Breast epithelium (tissue), 4 donors: ENCODE results near the gene PTPRH. TPM values are rescaled to one million over a fixed set of nuclear protein-coding genes. Genes with fewer than 3 reads are reported as not detected.

Experiments
- DNase-seq, 2 donors: peaks; one replicate each; pipeline ENCODE4 v3.0.0-alpha.2; 2019; ENCODE audit warnings: low spot score in 2 of 2
- H3K27ac ChIP-seq, 2 donors: fragments of 200-600 bp; sonication (generic) in 1 of 2; one replicate each; pipeline ENCODE4 v1.5.1; 2016 to 2019; ENCODE audit warnings: mild to moderate bottlenecking in 1 of 2
- H3K27me3 ChIP-seq, 2 donors: fragments of 200-600 bp; sonication (generic) in 1 of 2; one replicate each; pipeline versions ENCODE4 v1.5.1 to v1.6.0; 2017 to 2019; ENCODE audit warnings: control low read depth in 1 of 2, mild to moderate bottlenecking in 1 of 2
- H3K36me3 ChIP-seq: fragments of 200-600 bp; one replicate; pipeline ENCODE4 v1.5.1; 2019
- H3K4me1 ChIP-seq, 2 donors: fragments of 200-600 bp; sonication (generic); one replicate each; pipeline ENCODE4 v1.5.1; 2016 to 2019; ENCODE audit warnings: control low read depth in 1 of 2
- H3K4me3 ChIP-seq, 3 donors: fragments of 200-600 bp; sonication (generic); 1 replicate in 2 of 3; 2 replicates in 1 of 3; pipeline ENCODE4 v1.5.1; 2016 to 2019; ENCODE audit warnings: mild to moderate bottlenecking in 3 of 3, moderate library complexity in 2 of 3
- H3K9me3 ChIP-seq, 2 donors: fragments of 200-600 bp; sonication (generic) in 1 of 2; one replicate each; pipeline ENCODE4 v1.5.1; 2016 to 2019; ENCODE audit warnings: control low read depth in 1 of 2
- CTCF ChIP-seq, 3 donors: fragments of 450-650 bp; IDR thresholded peaks; one replicate each; pipeline ENCODE4 v1.5.1; 2016 to 2017; ENCODE audit warnings: antibody characterized with exemption in 3 of 3, mild to moderate bottlenecking in 3 of 3, moderate library complexity in 3 of 3
- POLR2A ChIP-seq: fragments of 450-650 bp; IDR thresholded peaks from one replicate; pipeline ENCODE4 v1.6.1; 2016; ENCODE audit warnings: antibody characterized with exemption, mild to moderate bottlenecking, moderate library complexity
- POLR2AphosphoS5 ChIP-seq, 3 donors: sonication (generic); formaldehyde crosslinking; IDR thresholded peaks; one replicate each; pipeline ENCODE4 v1.6.1; 2017; ENCODE audit warnings: antibody characterized with exemption in 3 of 3
- intact Hi-C: fragments of 100-400 bp; cut with DNase I; formaldehyde crosslinking; loops from one replicate; pipeline ENCODE4 v1.15.1; 2023; ENCODE audit warnings: low total_unique reads
- total RNA-seq, 3 donors: library from RNA; depleted of rRNA; stranded (reverse); fragments of >200 nt; gene quantifications; one replicate each; pipeline ENCODE4 v1.1.0, GENCODE V29; 2016

The PTPRH gene
- total RNA-seq, 3 donors from 2014 or later = 0.73 to 10.2 (median 2.1) TPM

DNA sequence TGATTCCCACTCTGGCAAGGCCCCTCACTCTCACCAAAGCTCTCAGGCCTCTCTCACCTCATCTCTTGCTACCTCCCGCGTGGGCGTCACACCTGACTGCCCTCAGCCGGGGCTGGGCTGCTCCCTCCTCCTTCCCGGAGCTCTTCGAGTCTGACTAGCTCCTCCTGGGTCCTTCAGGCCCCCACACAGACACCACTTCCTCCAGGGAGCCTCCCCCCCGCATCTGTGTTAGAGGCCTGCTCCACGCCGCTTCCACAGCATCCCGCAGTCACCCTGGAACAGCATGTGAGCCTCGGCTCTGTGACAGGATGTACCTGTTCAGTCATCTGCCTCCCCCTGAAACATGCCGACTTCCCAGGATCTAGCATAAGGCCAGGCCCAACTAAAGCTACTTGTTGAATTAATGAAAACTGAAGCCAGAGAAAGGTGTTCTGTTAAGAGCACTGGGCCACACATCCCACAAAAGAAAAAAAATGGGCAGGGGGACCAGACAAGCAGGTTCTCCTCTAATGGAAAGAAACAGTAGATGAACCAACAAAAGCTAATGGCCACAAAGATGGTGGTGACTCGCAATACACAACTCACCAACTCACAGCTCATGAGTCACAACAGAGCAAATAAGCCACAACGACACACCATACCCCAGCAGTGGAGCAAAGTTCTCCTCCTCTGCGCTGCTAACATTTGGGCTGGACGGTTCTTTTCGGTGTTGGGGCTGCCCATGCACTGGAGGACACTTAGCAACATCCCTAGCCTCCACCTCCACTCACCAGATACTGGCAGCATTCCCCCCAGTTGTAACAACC, 46.5 kb upstream of the PTPRH start:
- H3K27ac ChIP-seq = peak overlapping the region in 1 of 2 donors; percentile 43
- peaks cover 6 to 9% of the 10 kb centered on the region in 2 donors for H3K4me1 ChIP-seq
- no peaks in the 10 kb centered on the region for H3K36me3 ChIP-seq
- H3K9me3 ChIP-seq = no peaks in the 10 kb centered on the region
- no peaks in the 10 kb centered on the region for H3K27me3 ChIP-seq
- H3K4me3 ChIP-seq = peak overlapping the region in 2 of 3 donors; percentile 19 to 50
- intact Hi-C loops = no loop called here
- TF ChIP-seq CTCF (IDR thresholded peaks at IDR 0.05) (no peak), POLR2A (no peak), POLR2AphosphoS5 (IDR thresholded peaks at IDR 0.05) (no peak)
- DNase-seq = no peak

DNA sequence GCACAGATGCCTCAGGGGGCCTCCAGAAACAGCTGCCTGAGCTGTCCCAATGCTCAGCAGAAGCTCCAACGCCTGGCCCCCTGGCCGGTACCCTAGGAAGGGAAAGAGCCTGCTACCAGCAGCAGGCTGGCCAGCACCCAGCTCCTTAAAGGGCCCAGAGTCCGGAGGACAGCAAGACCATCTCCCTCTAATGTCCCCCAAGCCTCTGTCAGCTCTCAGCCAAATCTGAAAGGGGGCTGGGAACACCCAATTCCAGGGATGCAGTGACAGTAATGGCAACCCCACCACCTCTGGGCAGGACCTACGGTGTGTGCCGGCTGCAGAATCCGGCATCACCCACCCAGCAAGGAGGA, 45.3 kb upstream of the PTPRH start:
- Histone ChIP-seq H3K27me3 (no peaks in the 10 kb centered on the region), H3K36me3 (no peaks in the 10 kb centered on the region), H3K27ac (peak overlapping the region in 1 of 2 donors; percentile 50), H3K4me3 (peak overlapping the region; percentile 19 to 41 (median 20)), H3K4me1 (peaks cover 0 to 9% of the 10 kb centered on the region in 2 donors), H3K9me3 (no peaks in the 10 kb centered on the region)
- TF ChIP-seq POLR2AphosphoS5 (IDR thresholded peaks at IDR 0.05) = no peak
- no peak for TF ChIP-seq POLR2A
- no peak for TF ChIP-seq CTCF (IDR thresholded peaks at IDR 0.05)
- DNase-seq = no peak
- intact Hi-C loops = no loop called here

DNA sequence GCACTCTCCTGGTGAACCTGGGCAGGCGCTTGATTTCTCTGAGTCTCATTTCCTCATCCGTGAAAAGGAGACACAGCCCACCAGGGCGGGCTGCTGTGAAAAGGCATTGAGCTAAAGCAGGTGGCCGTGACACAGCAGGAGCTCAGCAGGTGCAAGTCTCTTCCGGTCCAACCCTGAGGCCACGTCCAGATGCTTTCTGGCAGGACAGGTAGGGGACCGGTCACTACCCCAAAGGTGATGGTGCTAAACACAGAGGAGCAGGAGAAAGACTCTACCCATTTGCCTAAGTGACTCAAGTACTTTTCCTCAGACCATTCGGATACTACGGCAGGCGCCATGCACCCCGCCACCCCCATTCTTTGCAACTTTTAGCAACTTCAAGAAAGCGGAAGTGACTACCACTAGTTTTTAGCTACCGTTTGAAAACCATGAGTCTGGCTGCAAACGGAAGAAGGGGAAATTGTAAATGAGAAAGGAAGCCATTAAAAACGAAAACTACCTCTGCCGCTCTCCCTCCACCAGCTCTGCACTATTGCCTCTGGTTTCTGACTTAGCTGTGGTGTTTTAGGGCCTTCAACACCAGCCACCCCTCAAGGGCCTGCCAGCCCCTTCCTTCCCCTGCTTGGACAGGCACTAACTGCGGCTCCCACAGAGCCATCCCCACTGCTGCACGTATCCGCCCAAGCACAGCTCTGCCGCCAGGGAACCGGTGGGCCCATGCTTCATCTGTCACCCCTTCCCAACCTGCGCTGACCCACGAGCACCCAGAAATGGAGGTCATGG, 44.7 kb upstream of the PTPRH start:
- Histone ChIP-seq H3K9me3 (no peaks in the 10 kb centered on the region), H3K4me1 (peaks cover 0 to 9% of the 10 kb centered on the region in 2 donors), H3K4me3 (peak overlapping the region; percentile 19 to 41 (median 20)), H3K27me3 (no peaks in the 10 kb centered on the region), H3K36me3 (no peaks in the 10 kb centered on the region), H3K27ac (peak overlapping the region in 1 of 2 donors; percentile 50)
- intact Hi-C loops = no loop called here
- DNase-seq = no peak
- TF ChIP-seq POLR2AphosphoS5 (IDR thresholded peaks at IDR 0.05) = no peak
- no peak for TF ChIP-seq POLR2A
- no peak for TF ChIP-seq CTCF (IDR thresholded peaks at IDR 0.05)

GRCh38 chr19:55252760-55253663, 43.7 kb upstream of the PTPRH start:
- Histone ChIP-seq H3K27ac (no peak overlapping the region), H3K4me1 (peaks cover 0 to 14% of the 10 kb centered on the region in 2 donors)
- no peak for DNase-seq

More at GRCh38 chr19:55252760-55253663, 43.7 kb upstream of the PTPRH start:
- TF ChIP-seq POLR2A (no peak), CTCF (IDR thresholded peaks at IDR 0.05) (no peak), POLR2AphosphoS5 (IDR thresholded peaks at IDR 0.05) (no peak)
- H3K36me3 ChIP-seq = no peaks in the 10 kb centered on the region
- H3K4me3 ChIP-seq = no peak overlapping the region
- intact Hi-C loops = no loop called here
- H3K27me3 ChIP-seq = no peaks in the 10 kb centered on the region
- H3K9me3 ChIP-seq = no peaks in the 10 kb centered on the region
